Tracheal epithelial cell (primary cell): Measurements from ENCODE around the gene PMPCB. TPM values are rescaled to one million over a fixed set of nuclear protein-coding genes. Genes with fewer than 3 reads are reported as not detected.

Experiments used
- total RNA-seq: library from RNA; depleted of rRNA; stranded (reverse); fragments of >200 nt; gene quantifications from 2 replicates; pipeline ENCODE4 v1.2.1, GENCODE V29; 2014

The PMPCB gene
- total RNA-seq = 42.9 and 48.8 TPM in 2 replicates

GRCh38 chr7:103296901-103297836, at the start of gene PMPCB:
TSS of gene PMPCB (plus strand) at chr7:103297435. CDS start at chr7:103297460, 25 bp downstream.

GRCh38 chr7:103344453-103345149, 47.4 kb downstream of the PMPCB start, which contains the start of gene DNAJC2:
TSS of gene DNAJC2 (minus strand) at chr7:103344767. CDS start at chr7:103344622, 145 bp downstream.

GRCh38 chr7:103347507-103348267, 50.5 kb downstream of the PMPCB start, which contains the start of gene PSMC2:
TSS of gene PSMC2 (plus strand) at chr7:103347643. CDS start at chr7:103347712, 69 bp downstream.

Other genes starting within 250 kb of the PMPCB start
- 0.21 and 0.72 TPM in 2 replicates for gene FBXL13, start 222.6 kb upstream of the PMPCB start, total RNA-seq
- 59.3 and 66.7 TPM in 2 replicates for gene ARMC10, start 222.3 kb upstream of the PMPCB start, total RNA-seq
- gene NAPEPLD, start 148.3 kb upstream of the PMPCB start, total RNA-seq = 4.0 and 5.8 TPM in 2 replicates
- gene DNAJC2, start 47.3 kb downstream of the PMPCB start, total RNA-seq = 13.9 and 16.6 TPM in 2 replicates
- gene PSMC2, start 50.2 kb downstream of the PMPCB start, total RNA-seq = 116 and 182 TPM in 2 replicates
- not detected in 2 replicates for gene SLC26A5, start 148.8 kb downstream of the PMPCB start, total RNA-seq